ENCODE data around the gene NIM1K.

NIM1K gene

GRCh38 chr5:43216941-43217340, 24.9 kb downstream of the NIM1K start:
- no peaks in the 10 kb centered on the region for H3K79me2 ChIP-seq (ENCODE audit: control insufficient read depth, insufficient read depth, low read length)
- no peaks in the 10 kb centered on the region for H3K79me1 ChIP-seq (ENCODE audit: low read length)
- no CpG with 5 or more reads among the region's 2 CpGs for WGBS (ENCODE audit: extremely low coverage, insufficient coverage, low lambda C conversion rate)

GRCh38 chr5:43219120-43219519, 27.1 kb downstream of the NIM1K start:
- no peak overlapping the region for H3K56ac ChIP-seq (ENCODE audit: low read length)
- H3K27ac ChIP-seq (ENCODE audit: low read depth, low read length), result no peak overlapping the region
- H3K79me1 ChIP-seq (ENCODE audit: low read length), result no peaks in the 10 kb centered on the region
- H3K79me2 ChIP-seq (ENCODE audit: control insufficient read depth, insufficient read depth, low read length), result no peaks in the 10 kb centered on the region
- H2BK120ac ChIP-seq (ENCODE audit: low read depth, low read length), result no peak overlapping the region
- whole genome bisulfite sequencing (ENCODE audit: extremely low coverage, insufficient coverage, low lambda C conversion rate), result no CpG with 5 or more reads among the region's 1 CpG
- H3K36me3 ChIP-seq (ENCODE audit: control insufficient read depth, insufficient read depth, low read length), result no peaks in the 10 kb centered on the region
- H3K4me2 ChIP-seq (ENCODE audit: low read length), result no peak overlapping the region
- no peak for DNase-seq
- H2BK5ac ChIP-seq (ENCODE audit: low read length), result no peak overlapping the region
- no peaks in the 10 kb centered on the region for H3K4me1 ChIP-seq (ENCODE audit: control insufficient read depth, low read depth, low read length)
- no peak overlapping the region for H4K5ac ChIP-seq (ENCODE audit: low read length)
- no peaks in the 10 kb centered on the region for H3K27me3 ChIP-seq (ENCODE audit: insufficient read depth, low read length, poor library complexity)
- H3K23ac ChIP-seq (ENCODE audit: low read length), result no peak overlapping the region
- no peak overlapping the region for H2AK5ac ChIP-seq (ENCODE audit: low read length)
- H3K9ac ChIP-seq (ENCODE audit: low read length), result no peak overlapping the region
- H3K4ac ChIP-seq (ENCODE audit: low read depth, low read length), result no peak overlapping the region
- H3K18ac ChIP-seq (ENCODE audit: low read length), result no peak overlapping the region
- H2BK15ac ChIP-seq (replicated peaks; ENCODE audit: low read depth), result no peak overlapping the region
- H3K4me3 ChIP-seq (ENCODE audit: low read length), result no peak overlapping the region
- H4K8ac ChIP-seq (ENCODE audit: low read depth, low read length), result no peak overlapping the region

More at GRCh38 chr5:43216941-43217340, 24.9 kb downstream of the NIM1K start:
- no peak overlapping the region for H3K56ac ChIP-seq (ENCODE audit: low read length)
- H3K27me3 ChIP-seq (ENCODE audit: insufficient read depth, low read length, poor library complexity), result no peaks in the 10 kb centered on the region
- H3K4me1 ChIP-seq (ENCODE audit: control insufficient read depth, low read depth, low read length), result no peaks in the 10 kb centered on the region
- no peak overlapping the region for H2BK15ac ChIP-seq (replicated peaks; ENCODE audit: low read depth)
- H3K36me3 ChIP-seq (ENCODE audit: control insufficient read depth, insufficient read depth, low read length), result no peaks in the 10 kb centered on the region
- no peak overlapping the region for H3K9ac ChIP-seq (ENCODE audit: low read length)
- H2AK5ac ChIP-seq (ENCODE audit: low read length), result no peak overlapping the region
- no peak overlapping the region for H3K23ac ChIP-seq (ENCODE audit: low read length)
- no peak overlapping the region for H3K4me3 ChIP-seq (ENCODE audit: low read length)
- H2BK5ac ChIP-seq (ENCODE audit: low read length), result no peak overlapping the region
- H4K5ac ChIP-seq (ENCODE audit: low read length), result no peak overlapping the region
- DNase-seq, result no peak
- H2BK120ac ChIP-seq (ENCODE audit: low read depth, low read length), result no peak overlapping the region
- no peak overlapping the region for H3K27ac ChIP-seq (ENCODE audit: low read depth, low read length)
- no peak overlapping the region for H3K18ac ChIP-seq (ENCODE audit: low read length)
- H3K4ac ChIP-seq (ENCODE audit: low read depth, low read length), result no peak overlapping the region
- no peak overlapping the region for H4K8ac ChIP-seq (ENCODE audit: low read depth, low read length)
- H3K4me2 ChIP-seq (ENCODE audit: low read length), result no peak overlapping the region

GRCh38 chr5:43221502-43221901, 29.5 kb downstream of the NIM1K start:
- H2BK15ac ChIP-seq (replicated peaks; ENCODE audit: low read depth), result no peak overlapping the region
- no peak overlapping the region for H3K23ac ChIP-seq (ENCODE audit: low read length)

GRCh38 chr5:43225649-43226245, 33.7 kb downstream of the NIM1K start:
- WGBS (ENCODE audit: extremely low coverage, insufficient coverage, low lambda C conversion rate), result no CpG with 5 or more reads among the region's 2 CpGs
- Histone ChIP-seq H3K27ac (ENCODE audit: low read depth, low read length) (no peak overlapping the region), H2BK120ac (ENCODE audit: low read depth, low read length) (no peak overlapping the region)

More at GRCh38 chr5:43221502-43221901, 29.5 kb downstream of the NIM1K start:
- no peak overlapping the region for H3K27ac ChIP-seq (ENCODE audit: low read depth, low read length)
- no peak for DNase-seq
- no peak overlapping the region for H3K9ac ChIP-seq (ENCODE audit: low read length)
- no peaks in the 10 kb centered on the region for H3K79me2 ChIP-seq (ENCODE audit: control insufficient read depth, insufficient read depth, low read length)
- H4K5ac ChIP-seq (ENCODE audit: low read length), result no peak overlapping the region
- no peak overlapping the region for H2BK120ac ChIP-seq (ENCODE audit: low read depth, low read length)
- H3K4ac ChIP-seq (ENCODE audit: low read depth, low read length), result no peak overlapping the region
- WGBS (ENCODE audit: extremely low coverage, insufficient coverage, low lambda C conversion rate), result no CpG with 5 or more reads among the region's 5 CpGs
- H3K56ac ChIP-seq (ENCODE audit: low read length), result no peak overlapping the region
- no peaks in the 10 kb centered on the region for H3K4me1 ChIP-seq (ENCODE audit: control insufficient read depth, low read depth, low read length)
- no peak overlapping the region for H3K18ac ChIP-seq (ENCODE audit: low read length)
- H2AK5ac ChIP-seq (ENCODE audit: low read length), result no peak overlapping the region
- H3K4me2 ChIP-seq (ENCODE audit: low read length), result no peak overlapping the region
- no peaks in the 10 kb centered on the region for H3K27me3 ChIP-seq (ENCODE audit: insufficient read depth, low read length, poor library complexity)
- no peak overlapping the region for H3K4me3 ChIP-seq (ENCODE audit: low read length)
- H3K36me3 ChIP-seq (ENCODE audit: control insufficient read depth, insufficient read depth, low read length), result no peaks in the 10 kb centered on the region
- H2BK5ac ChIP-seq (ENCODE audit: low read length), result no peak overlapping the region
- no peaks in the 10 kb centered on the region for H3K79me1 ChIP-seq (ENCODE audit: low read length)
- H4K8ac ChIP-seq (ENCODE audit: low read depth, low read length), result no peak overlapping the region

GRCh38 chr5:43227655-43228054, 35.6 kb downstream of the NIM1K start:
- no peak overlapping the region for H2BK5ac ChIP-seq (ENCODE audit: low read length)
- H3K27ac ChIP-seq (ENCODE audit: low read depth, low read length), result no peak overlapping the region
- H3K79me2 ChIP-seq (ENCODE audit: control insufficient read depth, insufficient read depth, low read length), result no peaks in the 10 kb centered on the region
- no peaks in the 10 kb centered on the region for H3K27me3 ChIP-seq (ENCODE audit: insufficient read depth, low read length, poor library complexity)
- no peak overlapping the region for H2BK15ac ChIP-seq (replicated peaks; ENCODE audit: low read depth)
- no peak overlapping the region for H3K4ac ChIP-seq (ENCODE audit: low read depth, low read length)
- H3K23ac ChIP-seq (ENCODE audit: low read length), result no peak overlapping the region
- H2AK5ac ChIP-seq (ENCODE audit: low read length), result no peak overlapping the region
- peak; percentile 45 for DNase-seq
- no peaks in the 10 kb centered on the region for H3K36me3 ChIP-seq (ENCODE audit: control insufficient read depth, insufficient read depth, low read length)
- H3K18ac ChIP-seq (ENCODE audit: low read length), result no peak overlapping the region
- H3K4me2 ChIP-seq (ENCODE audit: low read length), result no peak overlapping the region
- no peak overlapping the region for H3K9ac ChIP-seq (ENCODE audit: low read length)
- no peak overlapping the region for H2BK120ac ChIP-seq (ENCODE audit: low read depth, low read length)
- no peaks in the 10 kb centered on the region for H3K4me1 ChIP-seq (ENCODE audit: control insufficient read depth, low read depth, low read length)
- no peak overlapping the region for H4K5ac ChIP-seq (ENCODE audit: low read length)
- H3K79me1 ChIP-seq (ENCODE audit: low read length), result no peaks in the 10 kb centered on the region
- no CpG with 5 or more reads among the region's 1 CpG for WGBS (ENCODE audit: extremely low coverage, insufficient coverage, low lambda C conversion rate)
- no peak overlapping the region for H3K56ac ChIP-seq (ENCODE audit: low read length)
- no peak overlapping the region for H4K8ac ChIP-seq (ENCODE audit: low read depth, low read length)
- no peak overlapping the region for H3K4me3 ChIP-seq (ENCODE audit: low read length)

More at GRCh38 chr5:43225649-43226245, 33.7 kb downstream of the NIM1K start:
- no peak overlapping the region for H3K56ac ChIP-seq (ENCODE audit: low read length)
- H3K4me2 ChIP-seq (ENCODE audit: low read length), result no peak overlapping the region
- no peaks in the 10 kb centered on the region for H3K27me3 ChIP-seq (ENCODE audit: insufficient read depth, low read length, poor library complexity)
- H3K23ac ChIP-seq (ENCODE audit: low read length), result no peak overlapping the region
- H3K36me3 ChIP-seq (ENCODE audit: control insufficient read depth, insufficient read depth, low read length), result no peaks in the 10 kb centered on the region
- no peaks in the 10 kb centered on the region for H3K4me1 ChIP-seq (ENCODE audit: control insufficient read depth, low read depth, low read length)
- no peak overlapping the region for H4K8ac ChIP-seq (ENCODE audit: low read depth, low read length)
- H3K79me1 ChIP-seq (ENCODE audit: low read length), result no peaks in the 10 kb centered on the region
- no peak overlapping the region for H2BK15ac ChIP-seq (replicated peaks; ENCODE audit: low read depth)
- no peak overlapping the region for H3K4ac ChIP-seq (ENCODE audit: low read depth, low read length)
- no peak overlapping the region for H3K9ac ChIP-seq (ENCODE audit: low read length)
- no peak overlapping the region for H2AK5ac ChIP-seq (ENCODE audit: low read length)
- H3K79me2 ChIP-seq (ENCODE audit: control insufficient read depth, insufficient read depth, low read length), result no peaks in the 10 kb centered on the region
- H4K5ac ChIP-seq (ENCODE audit: low read length), result no peak overlapping the region
- H2BK5ac ChIP-seq (ENCODE audit: low read length), result no peak overlapping the region
- no peak overlapping the region for H3K4me3 ChIP-seq (ENCODE audit: low read length)
- H3K18ac ChIP-seq (ENCODE audit: low read length), result no peak overlapping the region
- DNase-seq, result no peak

- Histone ChIP-seq H2BK15ac (replicated peaks; ENCODE audit: low read depth) (no peak overlapping the region), H3K4me2 (ENCODE audit: low read length) (no peak overlapping the region), H3K27me3 (ENCODE audit: insufficient read depth, low read length, poor library complexity) (no peaks in the 10 kb centered on the region), H3K79me1 (ENCODE audit: low read length) (no peaks in the 10 kb centered on the region), H3K27ac (ENCODE audit: low read depth, low read length) (no peak overlapping the region), H3K36me3 (ENCODE audit: control insufficient read depth, insufficient read depth, low read length) (no peaks in the 10 kb centered on the region), H3K9ac (ENCODE audit: low read length) (no peak overlapping the region), H3K4me3 (ENCODE audit: low read length) (no peak overlapping the region), H2BK5ac (ENCODE audit: low read length) (no peak overlapping the region), H2BK120ac (ENCODE audit: low read depth, low read length) (no peak overlapping the region), H3K23ac (ENCODE audit: low read length) (no peak overlapping the region), H4K5ac (ENCODE audit: low read length) (no peak overlapping the region), H3K4ac (ENCODE audit: low read depth, low read length) (no peak overlapping the region), H3K18ac (ENCODE audit: low read length) (no peak overlapping the region), H3K4me1 (ENCODE audit: control insufficient read depth, low read depth, low read length) (no peaks in the 10 kb centered on the region), H2AK5ac (ENCODE audit: low read length) (no peak overlapping the region), H4K8ac (ENCODE audit: low read depth, low read length) (no peak overlapping the region), H3K79me2 (ENCODE audit: control insufficient read depth, insufficient read depth, low read length) (no peaks in the 10 kb centered on the region), H3K56ac (ENCODE audit: low read length) (no peak overlapping the region)
- DNase-seq, result no peak
- WGBS (ENCODE audit: extremely low coverage, insufficient coverage, low lambda C conversion rate), result no CpG with 5 or more reads among the region's 3 CpGs
Observed at GRCh38 chr5:43230707-43231106, 38.7 kb downstream of the NIM1K start.

Data from mesendoderm (in vitro differentiated cells).